CD4-positive, alpha-beta T cell (primary cell): ENCODE measurements around the gene AUTS2. TPM values are rescaled to one million over a fixed set of nuclear protein-coding genes. Genes with fewer than 3 reads are reported as not detected.

Experiments
- ATAC-seq: fragments of 200-7000 bp; cut with Tn5 transposase; one replicate; pipeline ENCODE4 v1.10.0; 2022; ENCODE audit warnings: mild to moderate bottlenecking; ENCODE audit not compliant: poor library complexity
- CTCF ChIA-PET: fragments of 350-600 bp; sonication (Branson Sonifier 250); formaldehyde crosslinking; loops from one replicate; lab custom pipeline; 2021; ENCODE audit warnings: antibody characterized with exemption, inconsistent platforms; lab: Charles Lee
- POLR2A ChIA-PET: fragments of 350-600 bp; sonication (Branson Sonifier 250); formaldehyde crosslinking; loops from one replicate; lab custom pipeline; 2021; ENCODE audit warnings: antibody characterized with exemption, inconsistent platforms; lab: Charles Lee
- DNase-seq, 14 experiments: peaks; one replicate each; pipeline ENCODE4 v3.0.0-alpha.2; 2013 to 2020; ENCODE audit warnings: mixed read lengths in 2 of 14
- H3K27ac ChIP-seq, 2 donors: one replicate each; pipeline versions ENCODE4 v1.5.1 to v1.7.0; 2013; ENCODE audit warnings: low read length in 2 of 2, low read depth in 1 of 2, mild to moderate bottlenecking in 1 of 2
- H3K27me3 ChIP-seq, 2 experiments: 1 replicate in 1 of 2; 2 replicates in 1 of 2; pipeline versions ENCODE4 v1.6.1 to v1.7.0; 2013; ENCODE audit warnings: low read length in 2 of 2, control low read depth in 1 of 2, mild to moderate bottlenecking in 1 of 2, moderate library complexity in 1 of 2; ENCODE audit not compliant: insufficient read depth in 2 of 2, control insufficient read depth in 1 of 2
- H3K36me3 ChIP-seq: one replicate; pipeline ENCODE4 v1.6.1; 2013; ENCODE audit warnings: low read length, control low read depth; ENCODE audit not compliant: insufficient read depth
- H3K4me1 ChIP-seq: one replicate; pipeline ENCODE4 v1.6.1; 2013; ENCODE audit warnings: low read length, control low read depth; ENCODE audit not compliant: insufficient read depth
- H3K4me3 ChIP-seq: one replicate; pipeline ENCODE4 v1.5.1; 2013; ENCODE audit warnings: mild to moderate bottlenecking, low read length, moderate library complexity
- H3K9me3 ChIP-seq, 2 experiments: 1 replicate in 1 of 2; 2 replicates in 1 of 2; pipeline versions ENCODE4 v1.6.1 to v1.7.0; 2013; ENCODE audit warnings: low read length in 2 of 2, mild to moderate bottlenecking in 2 of 2, control low read depth in 1 of 2, moderate library complexity in 1 of 2; ENCODE audit not compliant: control insufficient read depth in 1 of 2, insufficient read depth in 1 of 2
- H3K27ac Mint-ChIP-seq: one replicate; pipeline ENCODE4 v1.8.0; 2020; ENCODE audit warnings: mixed read lengths
- H3K27me3 Mint-ChIP-seq: one replicate; pipeline ENCODE4 v1.8.0; 2021; ENCODE audit warnings: mixed read lengths
- H3K36me3 Mint-ChIP-seq: one replicate; pipeline ENCODE4 v1.8.0; 2021; ENCODE audit warnings: low read depth, mixed read lengths
- H3K4me1 Mint-ChIP-seq: one replicate; pipeline ENCODE4 v1.8.0; 2021; ENCODE audit warnings: low read depth, mixed read lengths
- H3K4me3 Mint-ChIP-seq: one replicate; pipeline ENCODE4 v1.8.0; 2020; ENCODE audit warnings: mild to moderate bottlenecking, mixed read lengths
- H3K9me3 Mint-ChIP-seq: one replicate; pipeline ENCODE4 v1.8.0; 2020; ENCODE audit warnings: mixed read lengths
- CTCF ChIP-seq: fragments of 200-600 bp; IDR thresholded peaks from one replicate; pipeline ENCODE4 v1.8.0; 2022; ENCODE audit warnings: antibody characterized with exemption, mild to moderate bottlenecking
- intact Hi-C, 2 experiments: fragments of 100-400 bp; cut with DNase I in 1 of 2; cut with micrococcal nuclease in 1 of 2; formaldehyde crosslinking; loops; one replicate each; pipeline versions ENCODE4 v1.15.1 to v1.9.0; 2023 to 2025; cut with DNase I, micrococcal nuclease
- total RNA-seq, 174 experiments: library from RNA in 2 of 174; stranded (reverse) in 2 of 174; gene quantifications; one replicate each; pipeline ENCODE4 v1.2.3 and lab custom pipeline; 2021 to 2026

AUTS2 gene
- total RNA-seq, 2 experiments from 2014 or later: 43.6 to 47.6 TPM

DNA sequence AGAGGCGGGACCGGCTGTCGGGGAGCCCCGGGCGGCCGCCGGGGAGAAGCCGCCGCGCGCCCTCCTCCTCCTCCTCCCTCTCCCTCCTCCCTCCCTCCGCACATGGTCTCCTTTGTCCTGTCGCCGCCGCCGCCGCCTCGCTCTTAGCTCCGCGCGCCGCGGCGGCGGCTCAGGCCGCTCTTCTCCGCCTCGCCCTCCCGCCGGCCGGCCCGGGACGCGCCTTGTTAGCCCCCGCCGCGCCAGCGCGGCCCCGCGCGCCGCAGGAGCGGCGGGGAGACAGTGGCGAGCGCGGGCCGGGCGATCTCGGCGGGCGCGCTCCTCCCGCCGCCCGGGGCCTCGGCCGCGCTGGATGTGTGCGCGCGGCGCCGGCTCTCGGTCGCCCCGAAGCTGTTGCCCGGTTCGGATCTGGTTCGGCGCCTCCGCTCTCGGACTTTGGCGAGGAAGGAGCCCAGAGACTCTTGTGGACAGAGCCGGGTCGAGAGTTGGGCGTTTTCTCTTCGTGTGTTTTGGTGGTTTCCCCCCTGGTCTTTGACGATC is 1096.2 kb downstream of the AUTS2 start:
- POLR2A ChIA-PET: interaction anchor here (0.8 to 2.0 kb wide), 5 partner anchors 12 to 414 kb away, joined by 3 to 12 read pairs (median 6); no protein-coding TSS in a partner anchor
- no peak overlapping the region for H3K27ac ChIP-seq

GRCh38 chr7:70694971-70695794 is 1096.9 kb downstream of the AUTS2 start:
- ATAC-seq (no peak), DNase-seq (peak in 1 of 14 experiments; percentile 20)
- no peaks in the 10 kb centered on the region for H3K9me3 ChIP-seq
- H3K4me1 ChIP-seq: peaks cover 18% of the 10 kb centered on the region
- Mint-ChIP-seq H3K27me3 (peaks cover 39% of the 10 kb centered on the region), H3K9me3 (no peaks in the 10 kb centered on the region), H3K4me1 (peaks cover 31% of the 10 kb centered on the region), H3K27ac (peak overlapping the region; percentile 84), H3K36me3 (peaks cover 6% of the 10 kb centered on the region), H3K4me3 (peak overlapping the region; percentile 97)
- no peak overlapping the region for H3K27ac ChIP-seq
- intact Hi-C loops: loop anchor here (5.0 to 10.0 kb wide), 6 partner anchors 48 to 653 kb away; no protein-coding TSS in a partner anchor
- TF ChIP-seq CTCF: no peak
- ChIA-PET CTCF (no interaction called here), POLR2A (interaction anchor here (0.6 to 2.0 kb wide), 7 partner anchors 36 to 415 kb away, joined by 3 to 12 read pairs (median 5); no protein-coding TSS in a partner anchor)
- H3K36me3 ChIP-seq: no peaks in the 10 kb centered on the region
- H3K27me3 ChIP-seq: peaks cover 0 to 23% of the 10 kb centered on the region in 2 experiments
- H3K4me3 ChIP-seq: peak overlapping the region; percentile 71

More for the DNA sequence above, 1096.2 kb downstream of the AUTS2 start:
- no peaks in the 10 kb centered on the region for H3K9me3 ChIP-seq
- no peak for TF ChIP-seq CTCF
- no peaks in the 10 kb centered on the region for H3K36me3 ChIP-seq
- H3K4me1 ChIP-seq: peaks cover 18% of the 10 kb centered on the region
- H3K27me3 Mint-ChIP-seq: peaks cover 39% of the 10 kb centered on the region
- H3K4me3 Mint-ChIP-seq: peak overlapping the region; percentile 85
- intact Hi-C loops: loop anchor here in 1 of 2 experiments (5.0 to 10.0 kb wide), 3 partner anchors 47 to 380 kb away; no protein-coding TSS in a partner anchor
- CTCF ChIA-PET: no interaction called here
- peaks cover 6% of the 10 kb centered on the region for H3K36me3 Mint-ChIP-seq
- ATAC-seq (peak; percentile 16), DNase-seq (peak in 5 of 14 experiments; percentile 23 to 68 (median 29))
- H3K4me3 ChIP-seq: peak overlapping the region; percentile 71
- peak overlapping the region; percentile 51 for H3K27ac Mint-ChIP-seq
- peaks cover 31% of the 10 kb centered on the region for H3K4me1 Mint-ChIP-seq
- H3K9me3 Mint-ChIP-seq: no peaks in the 10 kb centered on the region
- peaks cover 0 to 23% of the 10 kb centered on the region in 2 experiments for H3K27me3 ChIP-seq

DNA sequence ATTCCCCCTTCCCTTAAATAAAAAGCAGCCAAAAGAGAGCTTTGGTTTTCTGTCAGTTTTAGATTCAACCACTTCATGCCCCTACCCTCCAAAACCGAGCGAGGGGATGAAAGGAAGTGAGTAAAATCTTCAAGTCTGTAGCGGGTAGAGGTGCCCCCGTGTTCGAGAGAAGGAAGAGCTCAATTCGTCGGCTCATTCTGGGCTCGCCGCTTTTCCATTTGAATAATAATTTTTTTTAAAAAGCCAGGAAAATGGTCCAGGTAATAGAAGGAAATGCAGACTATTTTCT is 1097.5 kb downstream of the AUTS2 start:
- DNase-seq: peak in 4 of 14 experiments; percentile 26 to 32 (median 26)
- H3K4me1 ChIP-seq: peaks cover 18% of the 10 kb centered on the region
- intact Hi-C loops: loop anchor here (5.0 to 10.0 kb wide), 5 partner anchors 58 to 653 kb away; no protein-coding TSS in a partner anchor
- no peaks in the 10 kb centered on the region for H3K36me3 ChIP-seq
- Mint-ChIP-seq H3K27ac (peak overlapping the region; percentile 84), H3K27me3 (peaks cover 39% of the 10 kb centered on the region), H3K4me3 (peak overlapping the region; percentile 97), H3K36me3 (peaks cover 6% of the 10 kb centered on the region), H3K9me3 (no peaks in the 10 kb centered on the region), H3K4me1 (peaks cover 31% of the 10 kb centered on the region)
- ChIA-PET CTCF (no interaction called here), POLR2A (interaction anchor here (0.6 to 1.6 kb wide), 4 partner anchors 37 to 233 kb away, joined by 3 to 7 read pairs (median 4); no protein-coding TSS in a partner anchor)
- peaks cover 0 to 23% of the 10 kb centered on the region in 2 experiments for H3K27me3 ChIP-seq
- no peak for TF ChIP-seq CTCF
- no peak overlapping the region for H3K27ac ChIP-seq
- peak overlapping the region; percentile 71 for H3K4me3 ChIP-seq
- no peaks in the 10 kb centered on the region for H3K9me3 ChIP-seq
- no peak for ATAC-seq
